HepG2 (cell line): ENCODE measurements around the gene PAXX. TPM values are rescaled to one million over a fixed set of nuclear protein-coding genes. Genes with fewer than 3 reads are reported as not detected.

Experiments
- AGO1 ChIP-seq: fragments of 200-400 bp; formaldehyde crosslinking; IDR thresholded peaks from 2 replicates; pipeline ENCODE4 v1.6.1; 2017; ENCODE audit warnings: mild to moderate bottlenecking, low read depth, low read length, moderate library complexity; ENCODE audit not compliant: poor library complexity, severe bottlenecking
- GABPB1 ChIP-seq: IDR thresholded peaks from 2 replicates; pipeline ENCODE4 v1.6.1; 2016; ENCODE audit warnings: mild to moderate bottlenecking, missing genetic modification reagents, moderate library complexity, missing compliant biosample characterization
- HIC2 ChIP-seq: sonication (generic); formaldehyde crosslinking; IDR thresholded peaks from 2 replicates; pipeline ENCODE4 v1.9.0; 2022; ENCODE audit warnings: low read depth, missing genetic modification reagents
- KDM5B ChIP-seq: sonication (generic); formaldehyde crosslinking; IDR thresholded peaks from 2 replicates; pipeline ENCODE4 v1.4.0; 2020; ENCODE audit warnings: missing genetic modification reagents, mild to moderate bottlenecking, borderline replicate concordance
- PITX1 ChIP-seq: sonication (generic); formaldehyde crosslinking; IDR thresholded peaks from 2 replicates; pipeline ENCODE4 v1.5.1; 2020; ENCODE audit warnings: mild to moderate bottlenecking, missing genetic modification reagents
- TCF7 ChIP-seq: sonication (generic); IDR thresholded peaks from 2 replicates; pipeline ENCODE4 v1.6.1; 2016; ENCODE audit warnings: antibody characterized with exemption, low read depth
- THAP8 ChIP-seq: sonication (generic); formaldehyde crosslinking; IDR thresholded peaks from 2 replicates; pipeline ENCODE4 v1.5.1; 2020; ENCODE audit warnings: missing genetic modification reagents, mild to moderate bottlenecking, borderline replicate concordance
- UBTF ChIP-seq: sonication (generic); formaldehyde crosslinking; IDR thresholded peaks from 2 replicates; pipeline ENCODE4 v1.4.0; 2020; ENCODE audit warnings: mild to moderate bottlenecking, missing genetic modification reagents
- ZFYVE20 ChIP-seq: sonication (generic); formaldehyde crosslinking; IDR thresholded peaks from 2 replicates; pipeline ENCODE4 v1.8.0; 2023; ENCODE audit warnings: low read depth, mild to moderate bottlenecking, moderate library complexity, missing genetic modification reagents, borderline replicate concordance
- ZNF567 ChIP-seq: sonication (generic); formaldehyde crosslinking; IDR thresholded peaks from 2 replicates; pipeline ENCODE4 v1.8.1; 2023; ENCODE audit warnings: mild to moderate bottlenecking, missing genetic modification reagents, borderline replicate concordance
- ZNF574 ChIP-seq: sonication (generic); formaldehyde crosslinking; IDR thresholded peaks from 2 replicates; pipeline ENCODE4 v1.4.0; 2020; ENCODE audit warnings: missing genetic modification reagents
- ZNF687 ChIP-seq: sonication (generic); formaldehyde crosslinking; IDR thresholded peaks from 2 replicates; pipeline ENCODE4 v1.5.1; 2020; ENCODE audit warnings: mild to moderate bottlenecking, missing genetic modification reagents, moderate library complexity
- ZSCAN20 ChIP-seq: sonication (generic); formaldehyde crosslinking; IDR thresholded peaks from 2 replicates; pipeline ENCODE4 v1.4.0; 2020; ENCODE audit warnings: missing genetic modification reagents, mild to moderate bottlenecking, borderline replicate concordance
- polyA plus RNA-seq, 8 experiments: library from polyadenylated mRNA; depleted of rRNA in 3 of 8; stranded (reverse) in 7 of 8; unstranded in 1 of 8; fragments of >200 nt; fragmentation: Illumina TruSeq in 4 of 8; extraction: Trizol in 4 of 8; gene quantifications; 2 replicates each; pipeline versions ENCODE4 v1.2.1 to v1.2.3, GENCODE V29; 2011 to 2016; ENCODE audit warnings: low read depth in 4 of 8, missing spikeins in 1 of 8, mixed read lengths in 1 of 8; ENCODE audit not compliant: insufficient read depth in 1 of 8
- total RNA-seq, 5 experiments: library from RNA; depleted of rRNA; stranded (reverse); fragments of >200 nt; fragmentation: Illumina TruSeq; extraction: Trizol; gene quantifications; 2 replicates each; pipeline ENCODE4 v1.2.3, GENCODE V29; 2016; ENCODE audit warnings: low read depth in 1 of 5

Gene PAXX
- total and polyA plus RNA-seq, 2 of the 13 experiments (the other 11 are each of a cell fraction or from before 2014, with no cell fraction given) = 14.0 to 31.9 TPM

- TF ChIP-seq ZNF687 (CRISPR knock-in tag) (peak; percentile 62; the same call in 1 of the 2 replicates), HIC2 (CRISPR knock-in tag) (peak; percentile 20; the same call in 1 of the 2 replicates), TCF7 (no peak), THAP8 (CRISPR knock-in tag) (0 out of 2 replicates have a peak, but pooled peaks have one; percentile 31), ZFYVE20 (no peak), ZNF574 (CRISPR knock-in tag) (no peak), PITX1 (0 out of 2 replicates have a peak, but pooled peaks have one; percentile 14), UBTF (peak; percentile 19; the same call in 1 of the 2 replicates), AGO1 (no peak), ZNF567 (peak; percentile 25; the same call in 1 of the 2 replicates), ZSCAN20 (CRISPR knock-in tag) (0 out of 2 replicates have a peak, but pooled peaks have one; percentile 6), GABPB1 (CRISPR knock-in tag) (peak; percentile 29; the same call in 1 of the 2 replicates), KDM5B (CRISPR knock-in tag) (peak; percentile 46; the same call in 1 of the 2 replicates)
These were observed 35.4 kb downstream of the PAXX start, which contains the start of gene ABCA2 (continued) for GRCh38 chr9:137027369-137028262.
